NT2/D1 (cell line): Measurements from ENCODE around the gene TGM6.

Source experiments
- SUZ12 ChIP-seq: IDR thresholded peaks from 2 replicates; pipeline ENCODE4 v1.6.1; 2011; ENCODE audit not compliant: insufficient read length, insufficient read depth; ENCODE audit errors: extremely low read depth
- ZNF274 ChIP-seq: IDR thresholded peaks from 2 replicates; pipeline ENCODE4 v1.6.1; 2011; ENCODE audit warnings: mild to moderate bottlenecking, low read depth, low read length

- TF ChIP-seq SUZ12 (no peak), ZNF274 (no peak)
Measured at GRCh38 chr20:2395136-2395535, 14.4 kb downstream of the TGM6 start.
